ENCODE data around the gene LRCH1.

DNA sequence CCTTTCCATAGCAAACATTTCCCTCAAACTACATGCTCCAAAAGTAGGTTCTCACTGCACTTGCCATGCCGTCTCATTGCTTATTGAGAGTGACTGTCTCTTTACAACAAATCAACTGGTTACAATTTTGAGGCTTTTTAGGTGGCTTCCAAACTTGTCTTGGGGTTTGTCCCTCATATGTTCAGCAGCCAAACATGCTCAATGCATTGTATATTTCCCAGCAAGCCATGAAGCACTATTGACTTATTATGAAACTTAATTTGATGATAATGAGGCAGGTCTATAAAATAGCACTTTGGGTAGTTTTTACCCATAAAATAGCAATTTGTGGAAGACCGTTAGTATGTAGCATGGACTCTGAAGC lies 78.2 kb downstream of the LRCH1 start:
- TF ChIP-seq, protein P1, sequence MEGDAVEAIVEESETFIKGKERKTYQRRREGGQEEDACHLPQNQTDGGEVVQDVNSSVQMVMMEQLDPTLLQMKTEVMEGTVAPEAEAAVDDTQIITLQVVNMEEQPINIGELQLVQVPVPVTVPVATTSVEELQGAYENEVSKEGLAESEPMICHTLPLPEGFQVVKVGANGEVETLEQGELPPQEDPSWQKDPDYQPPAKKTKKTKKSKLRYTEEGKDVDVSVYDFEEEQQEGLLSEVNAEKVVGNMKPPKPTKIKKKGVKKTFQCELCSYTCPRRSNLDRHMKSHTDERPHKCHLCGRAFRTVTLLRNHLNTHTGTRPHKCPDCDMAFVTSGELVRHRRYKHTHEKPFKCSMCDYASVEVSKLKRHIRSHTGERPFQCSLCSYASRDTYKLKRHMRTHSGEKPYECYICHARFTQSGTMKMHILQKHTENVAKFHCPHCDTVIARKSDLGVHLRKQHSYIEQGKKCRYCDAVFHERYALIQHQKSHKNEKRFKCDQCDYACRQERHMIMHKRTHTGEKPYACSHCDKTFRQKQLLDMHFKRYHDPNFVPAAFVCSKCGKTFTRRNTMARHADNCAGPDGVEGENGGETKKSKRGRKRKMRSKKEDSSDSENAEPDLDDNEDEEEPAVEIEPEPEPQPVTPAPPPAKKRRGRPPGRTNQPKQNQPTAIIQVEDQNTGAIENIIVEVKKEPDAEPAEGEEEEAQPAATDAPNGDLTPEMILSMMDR (IDR thresholded peaks at IDR 0.05), result no peak
- no peak for TF ChIP-seq POLR2A (IDR thresholded peaks at IDR 0.05)

All from lower leg skin (tissue), 3 donors.